Measurements from ENCODE around the gene ZNF750.

The ZNF750 gene

DNA sequence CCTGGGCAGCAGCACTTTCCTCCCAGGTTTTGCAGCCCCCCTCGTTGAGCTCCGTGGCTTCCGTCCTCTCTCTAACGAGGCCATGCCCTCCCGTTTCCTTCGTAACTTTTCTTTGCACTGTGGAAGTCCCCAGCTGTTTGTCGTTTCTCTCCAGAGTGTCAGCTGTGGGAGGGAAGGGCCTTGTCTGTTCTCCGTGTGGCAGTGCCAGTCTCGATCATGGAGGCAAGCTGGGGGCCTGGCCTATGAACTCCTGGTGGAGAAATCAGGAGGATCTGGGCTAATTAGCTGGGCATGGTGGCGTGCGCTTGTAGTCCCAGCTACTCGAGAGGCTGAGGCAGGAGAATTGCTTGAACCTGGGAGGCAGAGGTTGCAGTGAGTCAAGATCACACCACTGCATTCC, 59.6 kb downstream of the ZNF750 start:
- in situ Hi-C loops (cut with MboI; ENCODE audit: low sequenced_read_pairs): loop anchor here (10.0 kb wide), 1 partner anchor 135 kb away; no protein-coding TSS in a partner anchor

- in situ Hi-C loops (cut with MboI; ENCODE audit: low sequenced_read_pairs): no loop called here
Observed at GRCh38 chr17:82779541-82779940, 60.3 kb downstream of the ZNF750 start.
